PFSK-1 (cell line): ENCODE data around the gene MYO9A.

Experiments
- POLR2AphosphoS5 ChIP-seq: IDR thresholded peaks from 2 replicates; pipeline ENCODE4 v1.6.1; 2012; ENCODE audit warnings: low read depth, mild to moderate bottlenecking, control low read depth, low read length, moderate library complexity
- REST ChIP-seq, 2 experiments: IDR thresholded peaks; 2 replicates each; pipeline versions ENCODE4 v1.6.1 to v1.8.0; 2011 to 2012; ENCODE audit warnings: low read depth in 2 of 2, low read length in 2 of 2, control low read depth in 1 of 2, inconsistent platforms in 1 of 2, mild to moderate bottlenecking in 1 of 2, moderate library complexity in 1 of 2; ENCODE audit not compliant: insufficient read depth in 1 of 2
- SIN3A ChIP-seq: IDR thresholded peaks from 2 replicates; pipeline ENCODE4 v1.6.1; 2012; ENCODE audit warnings: mild to moderate bottlenecking, low read length, moderate library complexity, borderline replicate concordance; ENCODE audit not compliant: insufficient read depth
- TAF1 ChIP-seq: IDR thresholded peaks from 2 replicates; pipeline ENCODE4 v1.6.1; 2012; ENCODE audit warnings: low read length, control low read depth, borderline replicate concordance; ENCODE audit not compliant: insufficient read depth

DNA sequence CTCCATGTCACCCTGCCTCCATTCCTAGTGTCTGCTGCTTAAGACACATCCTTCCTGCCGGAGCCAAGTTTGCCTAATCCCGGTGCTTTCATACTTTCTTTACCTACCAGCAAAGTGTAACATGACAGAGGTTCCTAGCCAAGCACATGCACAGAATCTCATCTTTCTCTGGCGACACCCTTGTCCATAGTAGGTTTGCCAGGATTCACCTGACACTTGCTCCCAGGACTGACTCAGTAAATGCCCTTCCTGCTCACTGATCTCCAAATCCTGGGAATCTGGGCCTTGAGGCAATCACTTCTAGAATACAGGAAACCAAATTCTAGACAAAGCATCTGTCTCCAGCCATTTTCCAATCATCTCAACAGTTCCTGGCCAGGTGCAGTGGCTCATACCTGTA is 317.8 kb downstream of the MYO9A start:
- TF ChIP-seq POLR2AphosphoS5 = no peak
- TF ChIP-seq SIN3A = no peak
- TF ChIP-seq TAF1 = no peak
- no peak for TF ChIP-seq REST (IDR thresholded peaks at IDR 0.05; ENCODE audit: insufficient read depth in 1 of 2, low read depth in 2 of 2, low read length in 2 of 2)
